Measurements from ENCODE around the gene LUZP4. TPM values are rescaled to one million over a fixed set of nuclear protein-coding genes. Genes with fewer than 3 reads are reported as not detected.
"Not testable (repeated sequence)": the region's sequence is repeated elsewhere in the genome, so short reads cannot be mapped to it uniquely, and the experiment has no call there.

The LUZP4 gene
- total RNA-seq, 1 experiment from 2014 or later: not detected

- Histone ChIP-seq H4K20me1 (ENCODE audit: insufficient read depth) (no peaks in the 10 kb centered on the region), H2AFZ (no peak overlapping the region), H3K4me2 (no peak overlapping the region), H3K36me3 (ENCODE audit: low read depth) (no peaks in the 10 kb centered on the region), H3K27me3 (ENCODE audit: insufficient read depth, low read depth) (no peaks in the 10 kb centered on the region), H3K4me3 (no peak overlapping the region), H3K27ac (no peak overlapping the region), H3K9me3 (ENCODE audit: insufficient read depth, low read depth) (no peaks in the 10 kb centered on the region; the same call in 1 of the 2 replicates), H3K4me1 (replicated peaks; ENCODE audit: insufficient read depth) (no peaks in the 10 kb centered on the region), H3K79me2 (ENCODE audit: low read depth) (no peaks in the 10 kb centered on the region), H3F3A (ENCODE audit: insufficient read depth, low read depth) (no peaks in the 10 kb centered on the region), H3K9me2 (ENCODE audit: insufficient read depth) (no peaks in the 10 kb centered on the region)
- BruUV-seq (replicated peaks): no TSS peak
- ChIA-PET POLR2A (ENCODE audit: unreplicated experiment) (interaction anchor here (0.7 kb wide), 1 partner anchor 143 kb away, joined by 4 read pairs; no protein-coding TSS in a partner anchor), CTCF (no interaction called here)
- intact Hi-C loops (cut with micrococcal nuclease; ENCODE audit: unreplicated experiment): no loop called here
- TF ChIP-seq CTCF (conservative IDR thresholded peaks at IDR 0.05) (no peak), EZH2 (IDR thresholded peaks at IDR 0.05; ENCODE audit: low read depth) (no peak)
- no peak for DNase-seq
These were observed 28.6 kb downstream of the LUZP4 start for GRCh38 chrX:115318139-115318538.

- 0 out of 2 replicates have a peak, but pooled peaks cover 8% of the 10 kb centered on the region for H3K4me1 ChIP-seq (replicated peaks; ENCODE audit: insufficient read depth)
- no TSS peak for BruUV-seq (replicated peaks)
- TF ChIP-seq CTCF (conservative IDR thresholded peaks at IDR 0.05) (no peak), EZH2 (IDR thresholded peaks at IDR 0.05; ENCODE audit: low read depth) (no peak)
These were observed 32.9 kb downstream of the LUZP4 start for GRCh38 chrX:115322375-115322774.

GRCh38 chrX:115324194-115324593 lies 34.7 kb downstream of the LUZP4 start:
- POLR2A ChIA-PET (ENCODE audit: unreplicated experiment): no interaction called here

More at GRCh38 chrX:115322375-115322774, 32.9 kb downstream of the LUZP4 start:
- no peaks in the 10 kb centered on the region; the same call in 1 of the 2 replicates for H3F3A ChIP-seq (ENCODE audit: insufficient read depth, low read depth)
- no peaks in the 10 kb centered on the region for H3K36me3 ChIP-seq (ENCODE audit: low read depth)
- H3K9me2 ChIP-seq (ENCODE audit: insufficient read depth): no peaks in the 10 kb centered on the region
- H3K27ac ChIP-seq: no peak overlapping the region
- no peak overlapping the region for H3K4me3 ChIP-seq
- ChIA-PET CTCF (no interaction called here), POLR2A (ENCODE audit: unreplicated experiment) (interaction anchor here (0.6 kb wide), 1 partner anchor 339 kb away, joined by 8 read pairs; no protein-coding TSS in a partner anchor)
- no peaks in the 10 kb centered on the region for H3K79me2 ChIP-seq (ENCODE audit: low read depth)
- no peak for DNase-seq
- no peak overlapping the region for H2AFZ ChIP-seq
- H3K27me3 ChIP-seq (ENCODE audit: insufficient read depth, low read depth): no peaks in the 10 kb centered on the region
- intact Hi-C loops (cut with micrococcal nuclease; ENCODE audit: unreplicated experiment): no loop called here
- H3K9me3 ChIP-seq (ENCODE audit: insufficient read depth, low read depth): no peaks in the 10 kb centered on the region
- H3K4me2 ChIP-seq: no peak overlapping the region
- H4K20me1 ChIP-seq (ENCODE audit: insufficient read depth): no peaks in the 10 kb centered on the region

GRCh38 chrX:115329282-115329681 lies 39.8 kb downstream of the LUZP4 start:
- H3K9me3 ChIP-seq (ENCODE audit: insufficient read depth, low read depth); BruUV-seq (replicated peaks); H3K4me1 ChIP-seq (replicated peaks; ENCODE audit: insufficient read depth); DNase-seq; H4K20me1 ChIP-seq (ENCODE audit: insufficient read depth); H3K4me2 ChIP-seq; H3K27me3 ChIP-seq (ENCODE audit: insufficient read depth, low read depth); POLR2A ChIA-PET (ENCODE audit: unreplicated experiment); H3K4me3 ChIP-seq; H2AFZ ChIP-seq; H3K27ac ChIP-seq; H3K79me2 ChIP-seq (ENCODE audit: low read depth); H3F3A ChIP-seq (ENCODE audit: insufficient read depth, low read depth); H3K36me3 ChIP-seq (ENCODE audit: low read depth); H3K9me2 ChIP-seq (ENCODE audit: insufficient read depth); intact Hi-C loops (cut with micrococcal nuclease; ENCODE audit: unreplicated experiment): not testable (repeated sequence)
- CTCF ChIA-PET: interaction anchor here (0.6 kb wide), 2 partner anchors 32 to 95 kb away, joined by 3 read pairs; no protein-coding TSS in a partner anchor

More at GRCh38 chrX:115324194-115324593, 34.7 kb downstream of the LUZP4 start:
- Histone ChIP-seq H3K27ac (no peak overlapping the region), H3K9me3 (ENCODE audit: insufficient read depth, low read depth) (no peaks in the 10 kb centered on the region), H2AFZ (no peak overlapping the region; the same call in 1 of the 2 replicates), H3K9me2 (ENCODE audit: insufficient read depth) (no peaks in the 10 kb centered on the region), H3K36me3 (ENCODE audit: low read depth) (no peaks in the 10 kb centered on the region), H3K4me3 (no peak overlapping the region), H3F3A (ENCODE audit: insufficient read depth, low read depth) (no peaks in the 10 kb centered on the region; the same call in 1 of the 2 replicates), H3K4me2 (no peak overlapping the region), H4K20me1 (ENCODE audit: insufficient read depth) (no peaks in the 10 kb centered on the region), H3K79me2 (ENCODE audit: low read depth) (no peaks in the 10 kb centered on the region), H3K4me1 (replicated peaks; ENCODE audit: insufficient read depth) (0 out of 2 replicates have a peak, but pooled peaks cover 8% of the 10 kb centered on the region), H3K27me3 (ENCODE audit: insufficient read depth, low read depth) (no peaks in the 10 kb centered on the region)
- peak; percentile 35 to 63 for DNase-seq
- TF ChIP-seq CTCF (conservative IDR thresholded peaks at IDR 0.05): no peak
- no peak for TF ChIP-seq EZH2 (IDR thresholded peaks at IDR 0.05; ENCODE audit: low read depth)
- CTCF ChIA-PET: interaction anchor here (0.6 kb wide), 1 partner anchor 354 kb away, joined by 3 read pairs; no protein-coding TSS in a partner anchor
- intact Hi-C loops (cut with micrococcal nuclease; ENCODE audit: unreplicated experiment): no loop called here
- no TSS peak for BruUV-seq (replicated peaks)
